Stimulated activated CD8-positive, alpha-beta memory T cell treated with anti-CD3 and anti-CD28 coated beads, Interleukin-7, amount 100 ng/mL, for 48 hours (primary cell): ENCODE results near the gene GAL3ST1.
"Not testable (repeated sequence)": the region's sequence is repeated elsewhere in the genome, so short reads cannot be mapped to it uniquely, and the experiment has no call there.

Experiments used
- DNase-seq, 2 donors: peaks; one replicate each; pipeline ENCODE4 v3.0.0-alpha.2; 2020; ENCODE audit warnings: low read depth in 1 of 2; ENCODE audit errors: extremely low read depth in 1 of 2

Gene GAL3ST1, protein sequence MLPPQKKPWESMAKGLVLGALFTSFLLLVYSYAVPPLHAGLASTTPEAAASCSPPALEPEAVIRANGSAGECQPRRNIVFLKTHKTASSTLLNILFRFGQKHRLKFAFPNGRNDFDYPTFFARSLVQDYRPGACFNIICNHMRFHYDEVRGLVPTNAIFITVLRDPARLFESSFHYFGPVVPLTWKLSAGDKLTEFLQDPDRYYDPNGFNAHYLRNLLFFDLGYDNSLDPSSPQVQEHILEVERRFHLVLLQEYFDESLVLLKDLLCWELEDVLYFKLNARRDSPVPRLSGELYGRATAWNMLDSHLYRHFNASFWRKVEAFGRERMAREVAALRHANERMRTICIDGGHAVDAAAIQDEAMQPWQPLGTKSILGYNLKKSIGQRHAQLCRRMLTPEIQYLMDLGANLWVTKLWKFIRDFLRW

DNA sequence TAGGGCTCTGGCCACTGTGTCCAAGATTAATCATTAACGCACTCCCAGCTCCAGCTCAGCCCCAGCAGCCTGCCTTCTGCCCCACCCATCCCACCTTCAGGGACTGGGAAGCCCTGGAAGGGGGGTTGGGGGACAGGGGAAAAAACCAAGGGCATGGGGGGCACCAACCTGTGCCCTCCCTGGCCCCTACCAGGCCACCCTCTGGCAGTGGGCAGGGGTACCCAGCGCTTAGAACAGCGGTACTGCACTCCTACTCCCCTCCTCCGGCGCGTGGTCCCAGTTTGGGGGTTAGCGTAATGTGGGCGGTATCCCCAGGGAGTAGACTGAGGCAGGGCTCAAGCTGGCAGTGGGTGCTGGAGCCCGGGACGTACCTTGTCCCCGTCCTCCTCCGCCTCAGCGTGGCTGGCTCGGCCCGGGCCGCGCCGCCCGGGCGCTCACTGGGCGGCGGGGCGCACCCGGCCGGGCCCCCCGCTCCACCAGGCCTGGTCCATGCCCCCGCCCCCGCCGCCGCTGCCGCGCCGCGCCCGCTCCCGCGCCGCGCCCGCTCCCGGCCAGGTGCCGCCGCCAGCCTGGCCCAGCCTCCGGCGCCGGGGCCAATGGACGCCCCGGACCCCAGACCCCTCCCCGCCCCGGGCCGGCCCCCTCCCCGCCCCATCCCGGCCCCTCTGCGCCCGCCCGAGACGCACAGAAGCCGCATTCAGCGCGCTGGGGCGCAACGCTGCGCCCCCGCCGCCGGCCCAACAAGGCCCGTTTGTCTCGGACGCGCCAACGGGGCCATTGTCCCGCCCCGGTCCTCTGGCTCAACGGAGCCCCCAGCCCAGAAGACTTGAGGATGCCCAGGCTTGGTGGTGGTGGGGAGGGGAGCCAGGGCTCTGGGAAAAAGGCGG lies at the start of gene GAL3ST1:
Gene GAL3ST1, minus strand, starts transcription at position 571 of the 887 bp plus-strand sequence. CDS start 17,273 bp downstream, outside the sequence.
- DNase-seq, result no peak

DNA sequence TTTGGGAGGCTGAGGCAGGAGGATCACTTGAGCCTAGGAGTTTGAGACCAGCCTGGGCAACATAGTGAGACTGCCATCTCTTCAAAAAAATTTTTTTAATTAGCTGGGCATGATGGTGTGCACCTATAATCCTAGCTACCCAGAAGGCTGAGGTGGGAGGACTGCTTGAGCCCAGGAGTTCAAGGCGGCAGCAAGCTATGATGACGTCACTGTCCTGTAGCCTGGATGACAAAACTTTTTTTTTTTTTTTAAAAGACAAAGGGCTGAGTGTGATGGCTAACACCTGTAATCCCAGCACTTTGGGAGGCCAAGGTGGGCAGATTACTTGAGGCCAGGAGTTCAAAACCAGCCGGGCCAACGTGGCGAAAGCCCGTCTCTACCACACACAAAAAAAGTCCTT lies 45.4 kb upstream of the GAL3ST1 start:
- DNase-seq, result not testable (repeated sequence)

DNA sequence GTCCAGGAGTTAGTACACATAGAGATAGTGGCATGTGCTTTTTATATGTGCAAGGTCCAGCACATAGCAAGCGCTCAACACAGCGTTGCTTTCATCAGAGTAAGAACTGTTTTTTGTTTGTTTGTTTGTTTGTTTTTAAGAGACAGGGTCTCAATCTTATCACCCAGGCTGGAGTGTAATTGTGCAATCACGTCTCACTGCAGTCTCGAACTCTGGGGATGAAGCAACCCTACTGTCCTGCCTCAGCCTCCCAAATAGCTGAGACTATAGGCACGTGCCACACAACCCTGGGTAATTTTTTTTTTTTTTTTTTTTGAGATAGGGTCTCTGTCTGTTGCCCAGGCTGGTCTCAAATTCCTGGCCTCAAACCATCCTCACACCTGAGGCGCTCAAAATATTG lies 43.4 kb upstream of the GAL3ST1 start:
- no peak for DNase-seq

DNA sequence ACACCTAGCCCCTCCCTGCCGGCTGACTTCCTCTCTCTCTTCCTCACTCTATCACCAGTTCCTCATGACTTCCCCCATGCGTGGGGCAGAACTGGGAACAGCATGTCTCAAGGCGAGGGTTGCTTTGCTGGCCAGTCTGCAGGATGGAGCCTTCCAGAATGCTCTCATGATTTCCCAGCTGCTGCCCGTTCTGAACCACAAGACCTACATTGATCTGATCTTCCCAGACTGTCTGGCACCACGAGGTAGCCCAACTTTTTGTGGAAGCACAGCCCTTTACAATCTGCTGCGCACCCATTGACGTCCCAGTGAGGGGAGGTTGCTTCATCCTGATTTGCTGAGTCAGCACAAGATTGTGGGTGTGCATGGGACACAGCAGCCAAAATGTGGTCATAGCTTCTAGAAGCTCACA lies 41.1 kb upstream of the GAL3ST1 start:
- no peak for DNase-seq

DNA sequence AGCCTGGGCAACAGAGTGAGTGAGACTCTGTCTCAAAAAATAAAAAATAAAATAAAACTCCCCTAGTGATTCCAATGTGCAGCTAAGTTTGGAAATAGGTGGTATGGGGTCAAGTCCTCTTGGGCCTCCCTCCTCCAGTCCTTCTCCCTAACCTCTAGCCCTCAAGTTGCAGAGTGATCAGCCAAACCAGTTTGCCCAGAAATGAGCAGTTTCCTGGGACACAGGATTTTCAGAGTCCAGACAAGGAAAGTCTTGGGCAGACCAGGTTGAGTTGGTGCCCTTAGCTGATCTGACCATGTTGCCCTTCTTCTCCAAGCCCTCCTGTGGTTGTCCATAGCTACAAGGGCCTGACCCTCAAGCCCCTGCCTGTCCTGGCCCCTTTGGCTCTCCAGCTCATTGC lies 40.4 kb upstream of the GAL3ST1 start:
- no peak for DNase-seq

DNA sequence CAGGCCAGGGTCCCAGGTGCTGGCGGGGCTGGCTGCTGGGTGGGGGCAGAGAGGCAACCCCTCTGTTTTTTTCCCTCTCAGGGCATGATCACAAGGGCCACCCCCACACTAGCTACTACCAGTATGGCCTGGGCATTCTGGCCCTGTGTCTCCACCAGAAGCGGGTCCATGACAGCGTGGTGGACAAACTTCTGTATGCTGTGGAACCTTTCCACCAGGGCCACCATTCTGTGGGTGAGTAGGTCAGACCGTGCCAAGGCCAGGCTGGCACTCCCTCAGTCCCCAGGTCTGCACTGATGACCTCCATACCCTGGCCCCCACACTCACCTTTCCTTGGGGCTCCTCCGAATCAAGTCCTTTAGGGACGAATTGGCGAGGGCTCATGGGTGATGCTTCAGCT lies 39.8 kb upstream of the GAL3ST1 start:
- no peak for DNase-seq

DNA sequence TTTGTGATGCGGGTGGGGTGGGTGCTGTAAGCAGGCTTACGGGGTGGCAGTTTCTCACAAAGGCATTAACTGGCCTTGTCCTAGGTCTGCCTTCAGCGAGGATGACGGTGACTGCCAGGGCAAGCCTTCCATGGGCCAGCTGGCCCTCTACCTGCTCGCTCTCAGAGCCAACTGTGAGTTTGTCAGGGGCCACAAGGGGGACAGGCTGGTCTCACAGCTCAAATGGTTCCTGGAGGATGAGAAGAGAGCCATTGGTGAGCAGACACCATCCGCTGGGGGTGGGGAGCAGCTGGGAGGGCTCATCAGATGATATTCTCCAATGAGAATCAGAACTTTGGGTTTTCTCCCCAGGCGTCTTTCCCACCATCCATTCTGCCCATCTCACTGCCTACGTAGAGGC lies 38.3 kb upstream of the GAL3ST1 start:
- no peak for DNase-seq

DNA sequence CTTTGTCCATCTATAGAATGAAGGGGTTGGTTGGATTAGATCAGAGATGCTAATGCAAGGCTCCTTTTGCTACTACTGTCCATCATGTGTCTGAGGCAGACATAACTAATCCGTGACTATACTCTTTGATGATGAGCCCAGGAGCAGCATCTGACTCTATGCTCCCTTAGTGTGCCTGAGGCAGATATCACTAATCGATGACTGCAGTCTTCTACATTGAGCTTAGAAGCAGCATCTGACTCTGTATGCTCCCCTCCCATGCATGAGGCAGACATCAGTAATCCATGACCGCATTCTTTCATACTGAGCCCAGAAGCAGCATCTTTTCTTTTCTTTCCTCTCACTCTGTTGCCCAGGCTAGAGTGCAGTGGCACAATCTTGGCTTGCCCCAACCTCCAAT lies 36.7 kb upstream of the GAL3ST1 start:
- no peak for DNase-seq

DNA sequence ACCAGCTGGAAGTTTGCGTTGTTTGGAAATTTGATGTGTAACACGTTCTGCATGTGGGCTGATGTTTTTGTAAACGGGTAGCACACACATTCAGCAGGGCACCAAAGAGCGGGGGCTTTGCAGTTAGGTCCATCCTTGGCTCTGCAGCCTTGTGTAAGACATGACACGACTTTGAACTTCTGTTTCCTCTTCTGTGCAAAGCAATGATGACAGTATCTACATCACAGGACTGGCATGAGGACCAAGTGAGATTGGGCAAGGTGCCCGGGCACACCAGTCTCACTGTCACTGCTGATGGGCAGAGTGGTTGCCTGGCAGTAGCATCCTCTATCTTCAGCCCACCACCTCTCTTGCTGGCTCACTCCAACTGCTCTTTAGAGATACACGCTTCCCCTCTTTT lies 35.8 kb upstream of the GAL3ST1 start:
- no peak for DNase-seq

DNA sequence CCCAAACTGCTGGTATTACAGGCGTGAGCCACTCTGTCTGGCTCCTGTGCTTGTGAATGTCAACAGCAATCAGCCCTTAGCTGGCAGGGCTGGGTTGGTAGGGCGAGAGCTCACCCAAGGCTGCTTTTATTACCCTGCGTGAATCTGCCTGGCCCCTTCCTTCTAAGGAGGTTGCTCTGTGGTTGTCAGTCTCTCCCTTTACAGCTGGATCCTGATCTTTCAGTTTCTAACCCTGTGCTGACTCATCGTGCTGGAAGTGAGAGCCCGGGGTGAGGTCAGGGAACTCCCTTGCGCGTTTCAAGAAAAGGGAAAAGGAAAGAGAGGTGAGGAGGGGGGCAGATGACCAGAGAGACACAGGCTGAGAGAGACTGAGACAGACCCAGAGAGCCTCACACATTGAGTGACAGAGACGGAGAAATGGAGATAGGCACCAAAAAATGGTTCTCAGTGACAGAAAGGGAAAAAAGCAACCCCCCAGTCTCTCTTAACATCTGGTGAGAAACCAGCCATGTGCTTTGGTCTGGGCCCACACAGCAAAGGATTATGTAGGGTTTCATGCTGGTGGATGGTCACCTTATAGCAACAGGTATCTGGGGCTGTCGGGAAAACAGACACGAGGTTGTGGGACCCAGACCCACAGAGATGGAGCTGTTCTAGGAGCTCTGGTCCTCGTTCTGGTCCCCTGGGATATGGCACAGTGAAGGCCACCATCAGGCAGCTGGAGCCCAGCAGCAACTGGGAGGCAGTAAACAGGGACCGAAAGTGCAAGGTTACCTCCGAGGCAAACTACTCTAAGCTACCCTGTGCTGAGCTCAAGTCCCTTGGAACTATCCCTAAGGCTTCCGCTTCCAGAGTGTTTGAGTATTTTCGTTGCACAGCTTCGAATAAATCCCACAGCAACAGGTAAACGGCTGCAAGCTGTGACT lies 35.1 kb upstream of the GAL3ST1 start:
- DNase-seq, result peak in 1 of 2 donors; percentile 37

DNA sequence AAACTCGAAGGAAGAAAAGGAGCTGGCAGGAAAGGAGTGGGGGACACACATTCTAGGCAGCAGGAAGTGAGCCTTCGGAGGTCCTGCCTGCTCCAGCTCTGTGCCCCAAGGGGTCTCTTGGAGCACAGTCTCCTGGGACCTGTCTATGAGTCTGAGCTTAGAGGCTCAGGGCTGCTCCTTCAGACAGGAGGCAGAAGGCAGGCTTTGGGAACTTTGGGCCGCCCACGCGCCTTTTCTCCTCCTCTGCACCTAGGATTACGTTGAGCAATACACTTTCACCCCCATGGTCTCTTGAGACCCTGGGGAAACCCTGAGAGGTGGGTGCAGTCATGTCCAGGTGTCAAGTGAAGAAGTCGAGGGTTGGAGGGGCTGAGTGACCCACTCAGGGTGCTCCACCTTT lies 33.5 kb upstream of the GAL3ST1 start:
- no peak for DNase-seq

DNA sequence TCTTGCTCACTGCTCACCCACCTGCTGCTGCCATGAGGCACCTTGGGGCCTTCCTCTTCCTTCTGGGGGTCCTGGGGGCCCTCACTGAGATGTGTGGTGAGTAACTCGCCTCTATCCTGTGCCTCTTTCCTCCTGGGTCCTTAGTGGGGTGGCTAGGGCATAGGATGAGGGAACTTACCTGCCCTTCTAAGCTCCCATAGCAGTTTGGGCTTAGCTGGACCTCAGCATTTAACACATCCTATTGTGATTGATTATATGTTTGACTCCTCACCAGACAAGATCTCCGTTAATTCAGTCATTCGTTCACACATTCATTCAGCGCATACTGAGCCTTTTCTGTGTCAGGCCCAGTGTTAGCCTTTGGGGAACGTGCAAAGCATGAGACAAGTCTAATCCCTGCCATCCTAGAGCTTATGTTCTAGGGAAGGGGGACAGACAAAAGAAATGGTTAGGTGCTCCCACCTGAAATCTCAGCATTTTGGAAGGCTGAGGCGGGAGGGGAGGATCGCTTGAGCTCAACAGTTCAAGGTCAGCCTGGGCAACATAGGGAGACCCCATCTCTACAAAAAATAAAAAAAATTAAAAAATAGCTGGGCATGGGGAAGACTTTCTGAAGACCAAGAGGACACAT lies 33.0 kb upstream of the GAL3ST1 start:
- DNase-seq, result no peak

DNA sequence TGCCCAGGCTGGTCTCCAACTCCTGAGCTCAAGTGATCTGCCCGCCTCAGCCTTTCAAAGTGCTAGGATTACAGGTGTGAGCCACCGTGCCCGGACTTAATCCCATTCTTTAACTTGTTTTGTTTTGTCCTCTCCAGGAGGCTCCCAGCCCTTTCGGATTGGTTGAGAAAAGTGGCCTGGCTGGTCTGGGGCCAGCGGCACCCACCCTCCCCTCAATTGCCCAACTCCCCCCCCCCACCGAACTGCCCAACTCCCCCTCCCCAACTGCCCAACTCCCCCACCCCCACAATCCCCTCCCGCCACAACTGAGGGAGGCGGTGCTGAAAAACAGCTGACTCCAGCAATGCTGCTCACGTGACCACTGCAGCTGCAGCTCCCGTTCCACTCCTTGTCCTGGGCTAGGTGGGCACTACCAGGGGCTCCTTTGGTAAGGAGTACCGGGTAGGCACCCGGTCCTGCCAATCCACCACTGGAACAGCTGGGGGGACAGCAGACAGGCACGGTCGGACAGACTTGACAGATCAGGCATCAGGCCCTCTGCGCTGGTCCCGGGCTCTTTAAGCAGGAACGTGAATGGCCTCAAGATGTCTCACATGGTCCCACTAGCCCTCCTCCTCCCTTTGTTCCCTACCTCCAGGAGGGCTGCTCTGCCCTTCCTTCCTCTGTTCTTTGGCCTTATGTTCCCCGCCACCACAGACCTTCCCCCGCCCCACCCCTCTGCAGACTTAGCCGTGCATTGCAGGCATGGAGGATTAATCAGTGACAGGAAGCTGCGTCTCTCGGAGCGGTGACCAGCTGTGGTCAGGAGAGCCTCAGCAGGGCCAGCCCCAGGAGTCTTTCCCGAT lies 32.2 kb upstream of the GAL3ST1 start, which contains the start of gene TCN2:
Gene TCN2, plus strand, starts transcription at position 720 of the 845 bp plus-strand sequence. CDS start 158 bp downstream, outside the sequence.
- DNase-seq, result peak in 1 of 2 donors; percentile 27

DNA sequence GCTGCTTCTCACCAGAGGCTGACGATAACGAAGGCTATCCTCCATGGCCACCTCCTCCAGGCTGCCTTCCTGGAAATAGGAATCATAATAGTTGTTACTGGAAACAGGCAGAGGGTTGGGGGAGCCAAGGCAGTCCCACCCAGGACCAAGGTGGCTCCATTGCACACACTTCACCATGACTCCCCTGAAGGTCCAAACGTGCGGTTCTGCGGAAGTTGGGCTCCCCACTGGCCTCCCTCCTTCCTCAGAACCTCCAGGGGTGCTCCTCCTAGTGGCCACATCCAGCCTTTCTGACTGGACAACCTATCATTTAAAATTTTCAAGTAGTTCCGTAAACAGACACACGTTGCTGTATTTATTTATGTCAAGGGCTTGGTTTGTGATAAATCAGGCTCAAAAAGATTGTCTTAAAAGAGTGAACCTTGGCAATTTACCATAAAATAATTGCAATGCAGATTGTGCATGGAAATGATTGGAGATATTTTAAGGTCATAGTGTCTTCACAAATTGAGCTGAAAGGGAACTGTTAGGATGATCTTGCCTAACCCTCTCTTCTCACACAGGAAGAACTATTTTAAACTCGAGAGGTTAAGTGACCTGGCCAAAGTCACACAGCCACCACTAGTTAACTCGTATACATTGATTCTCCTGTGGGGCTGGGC lies 31.1 kb upstream of the GAL3ST1 start:
- DNase-seq, result peak in 1 of 2 donors; percentile 23

DNA sequence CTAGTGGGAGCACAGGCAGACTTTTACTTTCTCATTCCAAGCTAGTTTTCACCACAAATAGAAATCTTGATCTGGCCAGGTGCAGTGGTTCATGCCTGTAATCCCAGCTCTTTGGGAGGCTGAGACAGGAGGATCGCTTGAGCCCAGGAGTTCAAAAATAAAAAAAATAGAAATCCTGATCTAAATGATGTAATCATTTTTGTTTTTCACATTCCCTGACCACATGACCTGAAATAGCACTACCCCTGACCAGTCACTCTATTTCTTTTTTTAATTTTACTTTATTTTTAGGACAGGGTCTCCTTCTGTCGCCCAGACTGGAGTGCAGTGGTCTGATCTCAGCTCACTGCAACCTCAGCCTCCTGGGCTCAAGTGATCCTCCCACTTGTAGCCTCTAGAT lies 30.3 kb upstream of the GAL3ST1 start:
- no peak for DNase-seq

DNA sequence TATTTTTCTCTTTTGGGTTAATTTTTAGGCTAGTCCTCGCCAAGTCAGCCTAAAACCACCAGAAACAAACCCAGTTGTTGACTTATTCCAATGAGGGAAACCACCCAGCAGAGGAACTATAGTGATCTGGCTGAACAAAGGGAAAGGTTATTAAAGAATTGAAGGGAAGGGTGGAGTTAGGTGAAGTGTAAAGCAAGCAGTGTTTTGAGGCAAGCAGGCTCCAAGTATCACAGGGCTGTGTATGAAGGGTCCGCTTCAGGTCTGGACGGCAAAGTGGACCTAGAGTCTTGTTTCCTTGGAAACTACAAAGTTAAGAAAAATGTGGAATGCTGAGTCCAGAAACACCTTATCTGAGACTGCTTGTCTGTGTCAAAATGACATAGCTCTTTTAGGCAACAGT lies 29.3 kb upstream of the GAL3ST1 start:
- DNase-seq, result no peak

DNA sequence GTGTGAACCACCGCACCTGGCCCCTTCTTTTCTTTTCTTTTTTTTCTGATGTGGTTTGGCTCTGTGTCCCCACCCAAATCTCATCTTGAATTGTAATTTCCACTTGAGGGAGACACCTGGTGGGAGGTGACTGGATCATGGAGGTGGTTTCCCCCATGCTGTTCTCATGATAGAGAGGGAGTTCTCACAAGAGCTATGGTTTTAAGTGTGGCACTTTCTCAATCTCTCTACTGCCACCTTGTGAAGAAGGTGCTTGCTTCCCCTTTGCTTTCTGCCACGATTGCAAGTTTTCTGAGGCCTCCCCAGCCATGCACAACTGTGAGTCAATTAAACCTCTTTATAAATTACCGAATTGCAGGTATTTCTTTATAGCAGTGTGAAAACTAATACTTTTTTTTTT lies 27.6 kb upstream of the GAL3ST1 start:
- no peak for DNase-seq

DNA sequence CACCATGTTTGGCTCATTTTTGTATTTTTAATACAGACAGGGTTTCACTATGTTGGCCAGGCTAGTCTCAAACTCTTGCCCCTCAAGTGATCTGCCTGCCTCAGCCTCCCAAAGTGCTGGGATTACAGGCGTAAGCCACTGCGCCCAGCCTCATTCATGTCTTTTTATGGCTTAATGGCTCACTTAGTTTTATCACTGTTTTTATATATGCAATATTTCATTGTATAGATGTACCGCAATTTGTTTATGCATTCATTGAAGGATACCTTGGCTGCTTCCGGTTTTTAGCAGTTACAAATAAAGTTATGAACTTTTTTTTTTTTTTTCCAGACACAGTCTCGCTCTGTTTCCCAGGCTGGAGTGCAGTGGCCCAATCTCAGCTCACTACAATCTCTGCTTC lies 27.0 kb upstream of the GAL3ST1 start:
- DNase-seq, result no peak

DNA sequence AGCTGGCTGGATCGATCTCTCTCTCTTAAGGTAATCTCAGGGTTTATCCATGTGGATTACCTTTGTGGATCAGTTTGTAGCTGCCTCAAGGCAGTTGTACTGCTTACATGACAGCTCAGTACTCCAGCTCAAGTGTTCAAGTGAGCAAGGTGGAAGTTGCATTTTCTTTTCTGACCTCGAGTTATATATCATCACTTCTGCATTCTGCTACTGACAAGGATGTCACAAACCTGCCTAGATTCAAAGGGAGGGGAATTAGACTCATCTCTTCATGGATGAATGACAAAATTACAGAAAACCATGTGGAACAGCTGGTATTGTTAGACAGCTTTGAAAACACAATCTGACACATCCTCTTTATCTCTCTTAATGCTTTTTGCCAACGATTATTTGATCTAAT lies 26.5 kb upstream of the GAL3ST1 start:
- DNase-seq, result no peak
